DOHH2 (cell line): Measurements from ENCODE around the gene KLHL30.
"Not testable (repeated sequence)": the region's sequence is repeated elsewhere in the genome, so short reads cannot be mapped to it uniquely, and the experiment has no call there.

Experiments used
- H3F3A ChIP-seq: fragments of 200-600 bp; sonication (generic), shearing (Covaris generic); 2 replicates; pipeline ENCODE4 v1.6.0; 2016; ENCODE audit warnings: antibody characterized with exemption, mild to moderate bottlenecking; ENCODE audit not compliant: control insufficient read depth, insufficient read depth
- H3K27ac ChIP-seq: fragments of 200-600 bp; sonication (generic); 2 replicates; pipeline ENCODE4 v1.5.1; 2014; ENCODE audit warnings: low read depth, mild to moderate bottlenecking, low read length, moderate library complexity
- H3K27me3 ChIP-seq: fragments of 200-600 bp; sonication (generic); 2 replicates; pipeline ENCODE4 v1.6.1; 2014; ENCODE audit warnings: mild to moderate bottlenecking, low read length, mixed read lengths; ENCODE audit not compliant: control insufficient read depth
- H3K36me3 ChIP-seq: fragments of 200-600 bp; sonication (generic); 2 replicates; pipeline ENCODE4 v1.6.1; 2014; ENCODE audit warnings: mild to moderate bottlenecking, low read length, moderate library complexity, mixed read lengths; ENCODE audit not compliant: control insufficient read depth
- H3K4me1 ChIP-seq: fragments of 200-600 bp; sonication (generic); 2 replicates; pipeline ENCODE4 v1.6.1; 2014; ENCODE audit warnings: mild to moderate bottlenecking, low read length, mixed read lengths; ENCODE audit not compliant: control insufficient read depth
- H3K4me2 ChIP-seq: fragments of 200-600 bp; sonication (generic); 2 replicates; pipeline ENCODE4 v1.6.0; 2014; ENCODE audit warnings: mild to moderate bottlenecking, low read length, moderate library complexity
- H3K4me3 ChIP-seq: fragments of 200-600 bp; sonication (generic); 2 replicates; pipeline ENCODE4 v1.5.1; 2014; ENCODE audit warnings: mild to moderate bottlenecking, low read length, mixed read lengths
- H3K79me2 ChIP-seq: fragments of 200-600 bp; sonication (generic); 2 replicates; pipeline ENCODE4 v1.6.1; 2014; ENCODE audit warnings: mild to moderate bottlenecking, low read length, mixed read lengths; ENCODE audit not compliant: control insufficient read depth
- H3K9me2 ChIP-seq: fragments of 200-600 bp; sonication (generic); replicated peaks from 2 replicates; pipeline ENCODE4 v1.6.1; 2014; ENCODE audit warnings: mild to moderate bottlenecking, low read length, mixed read lengths; ENCODE audit not compliant: control insufficient read depth
- H3K9me3 ChIP-seq: fragments of 200-600 bp; sonication (generic); 2 replicates; pipeline ENCODE4 v1.6.1; 2014; ENCODE audit warnings: antibody characterized with exemption, low read length, mixed read lengths; ENCODE audit not compliant: control insufficient read depth, insufficient read depth
- H4K20me1 ChIP-seq: fragments of 200-600 bp; sonication (generic); 2 replicates; pipeline ENCODE4 v1.6.0; 2014; ENCODE audit warnings: low read depth, mild to moderate bottlenecking, antibody characterized with exemption, low read length, moderate library complexity; ENCODE audit not compliant: control insufficient read depth, insufficient read depth
- EZH2phosphoT487 ChIP-seq: fragments of 200-600 bp; sonication (generic); IDR thresholded peaks from 2 replicates; pipeline ENCODE4 v1.6.1; 2017; ENCODE audit warnings: borderline replicate concordance, mild to moderate bottlenecking, antibody characterized with exemption, low read length, moderate library complexity, mixed read lengths
- TF ChIP-seq, protein P1 (sequence below): fragments of 200-600 bp; sonication (generic); IDR thresholded peaks from one replicate; pipeline ENCODE4 v1.5.1; 2014; ENCODE audit warnings: antibody characterized with exemption, mild to moderate bottlenecking, low read depth, low read length; ENCODE audit not compliant: poor library complexity, severe bottlenecking

Gene KLHL30

DNA sequence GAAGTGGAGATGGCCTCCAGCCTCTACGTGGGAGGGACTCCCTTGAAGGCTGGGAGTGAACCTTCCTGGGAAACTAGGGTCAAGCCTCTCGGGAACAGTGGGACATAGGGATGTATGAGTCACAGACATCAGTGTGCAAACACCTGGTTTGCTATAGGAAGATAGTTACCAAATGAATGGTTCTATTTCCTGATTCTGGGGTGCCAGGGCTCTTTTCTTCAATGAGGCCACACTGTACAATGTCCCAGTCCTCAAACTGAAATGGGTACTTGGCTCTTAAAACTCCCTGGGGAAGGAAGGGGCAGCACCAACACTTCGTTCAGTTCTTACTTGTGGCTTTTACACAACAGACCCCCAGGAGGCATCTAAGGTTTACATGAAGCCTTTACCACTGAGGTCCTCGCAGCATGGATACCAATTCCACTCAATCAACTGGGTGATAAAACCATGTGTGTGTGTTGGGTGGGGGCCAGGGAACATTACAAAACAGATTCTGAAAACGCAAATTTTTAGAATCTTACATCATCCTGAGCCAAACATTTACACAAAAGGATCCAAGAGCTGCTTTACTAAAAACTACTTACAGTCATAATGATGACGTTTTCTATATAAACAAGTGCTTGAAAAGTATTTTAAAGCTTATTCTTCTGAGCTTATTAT, 30.7 kb downstream of the KLHL30 start:
- H3K4me3 ChIP-seq = no peak overlapping the region
- peaks cover 55% of the 10 kb centered on the region for H3K36me3 ChIP-seq
- no peaks in the 10 kb centered on the region for H3K27me3 ChIP-seq
- TF ChIP-seq EZH2phosphoT487 = no peak
- TF ChIP-seq, protein P1, sequence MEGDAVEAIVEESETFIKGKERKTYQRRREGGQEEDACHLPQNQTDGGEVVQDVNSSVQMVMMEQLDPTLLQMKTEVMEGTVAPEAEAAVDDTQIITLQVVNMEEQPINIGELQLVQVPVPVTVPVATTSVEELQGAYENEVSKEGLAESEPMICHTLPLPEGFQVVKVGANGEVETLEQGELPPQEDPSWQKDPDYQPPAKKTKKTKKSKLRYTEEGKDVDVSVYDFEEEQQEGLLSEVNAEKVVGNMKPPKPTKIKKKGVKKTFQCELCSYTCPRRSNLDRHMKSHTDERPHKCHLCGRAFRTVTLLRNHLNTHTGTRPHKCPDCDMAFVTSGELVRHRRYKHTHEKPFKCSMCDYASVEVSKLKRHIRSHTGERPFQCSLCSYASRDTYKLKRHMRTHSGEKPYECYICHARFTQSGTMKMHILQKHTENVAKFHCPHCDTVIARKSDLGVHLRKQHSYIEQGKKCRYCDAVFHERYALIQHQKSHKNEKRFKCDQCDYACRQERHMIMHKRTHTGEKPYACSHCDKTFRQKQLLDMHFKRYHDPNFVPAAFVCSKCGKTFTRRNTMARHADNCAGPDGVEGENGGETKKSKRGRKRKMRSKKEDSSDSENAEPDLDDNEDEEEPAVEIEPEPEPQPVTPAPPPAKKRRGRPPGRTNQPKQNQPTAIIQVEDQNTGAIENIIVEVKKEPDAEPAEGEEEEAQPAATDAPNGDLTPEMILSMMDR = no peak
- no peak overlapping the region for H3K4me2 ChIP-seq
- no peaks in the 10 kb centered on the region for H3K9me3 ChIP-seq
- H4K20me1 ChIP-seq = no peaks in the 10 kb centered on the region
- H3K79me2 ChIP-seq = no peaks in the 10 kb centered on the region
- H3K4me1 ChIP-seq = no peaks in the 10 kb centered on the region
- peaks cover 14% of the 10 kb centered on the region; the same call in 1 of the 2 replicates for H3F3A ChIP-seq
- H3K9me2 ChIP-seq = no peaks in the 10 kb centered on the region
- H3K27ac ChIP-seq = no peak overlapping the region

DNA sequence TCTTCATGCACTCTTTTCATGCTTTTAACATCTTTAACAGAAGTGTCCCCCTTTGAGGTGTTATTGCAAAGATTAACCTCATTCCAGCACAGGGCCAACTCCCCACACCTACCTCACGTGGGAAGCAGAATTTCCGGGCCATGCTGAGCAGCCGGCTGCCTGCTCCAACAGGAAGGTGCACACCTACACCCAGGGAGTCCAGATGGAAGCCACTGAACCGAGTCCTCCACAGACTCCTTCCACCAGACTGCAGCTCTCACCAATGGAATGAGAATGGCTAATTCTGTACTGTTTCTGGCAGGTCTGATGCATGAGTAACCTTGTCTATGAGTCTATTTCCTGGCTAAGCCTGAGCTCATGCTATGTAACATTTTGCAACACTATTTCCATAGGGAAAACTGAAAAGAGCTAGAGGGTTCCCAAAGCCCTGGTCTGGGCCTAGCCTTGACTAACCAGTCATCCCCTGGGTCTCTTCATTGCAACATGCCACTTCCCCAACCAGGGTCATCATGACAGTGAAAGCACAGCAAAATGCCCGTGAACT, 31.3 kb downstream of the KLHL30 start:
- Histone ChIP-seq H3K4me3 (no peak overlapping the region), H3K36me3 (peaks cover 61% of the 10 kb centered on the region), H3K79me2 (no peaks in the 10 kb centered on the region), H3K27ac (no peak overlapping the region), H3F3A (peaks cover 14% of the 10 kb centered on the region; the same call in 1 of the 2 replicates), H4K20me1 (no peaks in the 10 kb centered on the region), H3K4me1 (no peaks in the 10 kb centered on the region), H3K27me3 (no peaks in the 10 kb centered on the region), H3K4me2 (no peak overlapping the region), H3K9me3 (no peaks in the 10 kb centered on the region), H3K9me2 (no peaks in the 10 kb centered on the region)
- TF ChIP-seq, protein P1 = no peak
- TF ChIP-seq EZH2phosphoT487 = no peak

GRCh38 chr2:238170386-238171071, 32.1 kb downstream of the KLHL30 start:
- Histone ChIP-seq H3K4me3 (no peak overlapping the region), H3K4me1 (no peaks in the 10 kb centered on the region), H3K9me2 (no peaks in the 10 kb centered on the region), H3K36me3 (peaks cover 68% of the 10 kb centered on the region), H3F3A (peaks cover 14% of the 10 kb centered on the region; the same call in 1 of the 2 replicates), H4K20me1 (no peaks in the 10 kb centered on the region), H3K4me2 (no peak overlapping the region), H3K9me3 (no peaks in the 10 kb centered on the region), H3K79me2 (no peaks in the 10 kb centered on the region), H3K27me3 (no peaks in the 10 kb centered on the region), H3K27ac (no peak overlapping the region)
- TF ChIP-seq EZH2phosphoT487 = no peak
- TF ChIP-seq, protein P1 = no peak

DNA sequence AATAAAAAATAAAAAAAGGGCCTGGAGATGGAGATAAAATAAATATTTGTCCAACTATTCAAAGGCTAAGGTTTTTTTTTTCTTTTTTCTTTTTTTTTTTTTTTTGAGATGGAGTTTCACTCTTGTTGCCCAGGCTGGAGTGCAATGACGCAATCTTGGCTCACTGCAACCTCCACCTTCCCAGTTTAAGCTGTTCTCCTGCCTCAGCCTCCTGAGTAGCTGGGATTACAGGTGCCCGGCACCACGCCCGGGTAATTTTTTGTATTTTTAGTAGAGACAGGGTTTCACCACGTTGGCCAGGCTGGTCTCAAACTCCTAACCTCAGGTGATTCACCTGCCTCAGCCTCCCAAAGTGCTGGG, 32.6 kb downstream of the KLHL30 start:
- H3K79me2 ChIP-seq, H3K27ac ChIP-seq, H3K4me2 ChIP-seq: not testable (repeated sequence)

More for the DNA sequence above, 32.6 kb downstream of the KLHL30 start:
- not testable (repeated sequence) for H4K20me1 ChIP-seq, H3K4me1 ChIP-seq, H3K4me3 ChIP-seq, H3K27me3 ChIP-seq, H3K9me3 ChIP-seq, H3K9me2 ChIP-seq
- Histone ChIP-seq H3K36me3 (peaks cover 71% of the 10 kb centered on the region), H3F3A (peaks cover 14% of the 10 kb centered on the region; the same call in 1 of the 2 replicates)
